Right lobe of liver (tissue), 4 donors: ENCODE data around the gene VCX.

Source experiments
- CTCF ChIP-seq, 4 donors: fragments of 200-600 bp in 3 of 4; fragments of 450-650 bp in 1 of 4; IDR thresholded peaks; one replicate each; pipeline versions ENCODE4 v1.5.1 to v1.8.0; 2016 to 2022; ENCODE audit warnings: antibody characterized with exemption in 4 of 4, mild to moderate bottlenecking in 2 of 4
- POLR2A ChIP-seq: fragments of 450-650 bp; IDR thresholded peaks from one replicate; pipeline ENCODE4 v1.6.1; 2017; ENCODE audit warnings: antibody characterized with exemption, mild to moderate bottlenecking
- donor health status: DM: no; HTN: no; CAD: no.
- donor health status: DM: no; HTN: no; CAD: no.
- donor health status: DM: no; HTN: yes; CAD: no.

GRCh38 chrX:7889135-7889534, 46.2 kb downstream of the VCX start:
- TF ChIP-seq CTCF (IDR thresholded peaks at IDR 0.05) (no peak), POLR2A (no peak)
